Cardiac muscle cell (in vitro differentiated cells and primary cell): ENCODE measurements around the gene RANBP1. TPM values are rescaled to one million over a fixed set of nuclear protein-coding genes. Genes with fewer than 3 reads are reported as not detected.

Source experiments
- DNase-seq, 2 donors: peaks; one replicate each; pipeline versions ENCODE4 v3.0.0 to v3.0.0-alpha.2; 2010 to 2017; ENCODE audit warnings: low read depth in 1 of 2, low spot score in 1 of 2
- H3K27ac ChIP-seq: fragments of 200-600 bp; sonication (generic); 2 replicates; pipeline ENCODE4 v1.5.1; 2016
- H3K27me3 ChIP-seq: fragments of 200-600 bp; sonication (generic); 2 replicates; pipeline ENCODE4 v1.6.0; 2016; ENCODE audit warnings: control low read depth
- H3K36me3 ChIP-seq: fragments of 200-600 bp; sonication (generic); 2 replicates; pipeline ENCODE4 v1.5.1; 2016; ENCODE audit warnings: control low read depth
- H3K4me1 ChIP-seq: fragments of 200-600 bp; sonication (generic); 2 replicates; pipeline ENCODE4 v1.8.1; 2017; ENCODE audit warnings: low read depth, mild to moderate bottlenecking, mixed run types
- H3K4me3 ChIP-seq: fragments of 200-600 bp; sonication (generic); 2 replicates; pipeline ENCODE4 v1.5.1; 2016; ENCODE audit warnings: mild to moderate bottlenecking
- H3K9me3 ChIP-seq: fragments of 200-600 bp; sonication (generic); 2 replicates; pipeline ENCODE4 v1.5.1; 2017; ENCODE audit warnings: low read depth, mild to moderate bottlenecking, control low read depth
- polyA plus RNA-seq: library from polyadenylated mRNA; unstranded; fragments of >200 nt; fragmentation: Nextera tagmentation; extraction: Ambion mirVana; gene quantifications from 2 replicates; pipeline ENCODE4 v1.2.1, GENCODE V29; 2016
- total RNA-seq: library from RNA; depleted of rRNA; stranded (reverse); fragments of >200 nt; gene quantifications from 2 replicates; pipeline ENCODE4 v1.2.3, GENCODE V29; 2016
- TF ChIP-seq, protein P1 (sequence below): IDR thresholded peaks from 2 replicates; pipeline ENCODE4 v1.5.1; 2012; ENCODE audit warnings: low read depth, mild to moderate bottlenecking, low read length

Gene RANBP1
- total and polyA plus RNA-seq, 2 experiments from 2014 or later: 252 to 271 TPM

DNA sequence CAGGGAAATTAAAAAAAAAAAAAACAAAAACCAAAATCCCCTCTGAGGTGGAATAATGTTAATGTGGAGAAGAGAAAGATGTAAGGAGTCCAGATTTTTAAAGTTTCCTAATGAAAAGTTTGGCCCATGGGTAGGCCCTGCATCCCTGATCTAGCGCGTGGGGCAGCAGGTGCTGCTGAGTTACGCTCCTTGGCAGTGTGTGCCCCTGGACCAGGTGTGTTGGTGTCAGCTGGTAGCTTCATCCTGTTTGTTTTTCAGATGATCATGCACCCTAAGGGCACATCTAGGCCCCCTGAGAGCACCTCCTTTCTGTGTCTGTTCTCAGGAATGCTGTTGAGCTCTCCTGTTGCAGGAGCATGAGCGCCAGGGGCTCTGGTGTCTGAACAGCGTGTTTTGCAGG is 29.1 kb upstream of the RANBP1 start:
- Histone ChIP-seq H3K4me3 (no peak overlapping the region), H3K27ac (no peak overlapping the region), H3K4me1 (peaks cover 14% of the 10 kb centered on the region), H3K36me3 (peaks cover 59% of the 10 kb centered on the region), H3K9me3 (no peaks in the 10 kb centered on the region), H3K27me3 (no peaks in the 10 kb centered on the region)
- TF ChIP-seq, protein P1, sequence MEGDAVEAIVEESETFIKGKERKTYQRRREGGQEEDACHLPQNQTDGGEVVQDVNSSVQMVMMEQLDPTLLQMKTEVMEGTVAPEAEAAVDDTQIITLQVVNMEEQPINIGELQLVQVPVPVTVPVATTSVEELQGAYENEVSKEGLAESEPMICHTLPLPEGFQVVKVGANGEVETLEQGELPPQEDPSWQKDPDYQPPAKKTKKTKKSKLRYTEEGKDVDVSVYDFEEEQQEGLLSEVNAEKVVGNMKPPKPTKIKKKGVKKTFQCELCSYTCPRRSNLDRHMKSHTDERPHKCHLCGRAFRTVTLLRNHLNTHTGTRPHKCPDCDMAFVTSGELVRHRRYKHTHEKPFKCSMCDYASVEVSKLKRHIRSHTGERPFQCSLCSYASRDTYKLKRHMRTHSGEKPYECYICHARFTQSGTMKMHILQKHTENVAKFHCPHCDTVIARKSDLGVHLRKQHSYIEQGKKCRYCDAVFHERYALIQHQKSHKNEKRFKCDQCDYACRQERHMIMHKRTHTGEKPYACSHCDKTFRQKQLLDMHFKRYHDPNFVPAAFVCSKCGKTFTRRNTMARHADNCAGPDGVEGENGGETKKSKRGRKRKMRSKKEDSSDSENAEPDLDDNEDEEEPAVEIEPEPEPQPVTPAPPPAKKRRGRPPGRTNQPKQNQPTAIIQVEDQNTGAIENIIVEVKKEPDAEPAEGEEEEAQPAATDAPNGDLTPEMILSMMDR: no peak
- DNase-seq: no peak

DNA sequence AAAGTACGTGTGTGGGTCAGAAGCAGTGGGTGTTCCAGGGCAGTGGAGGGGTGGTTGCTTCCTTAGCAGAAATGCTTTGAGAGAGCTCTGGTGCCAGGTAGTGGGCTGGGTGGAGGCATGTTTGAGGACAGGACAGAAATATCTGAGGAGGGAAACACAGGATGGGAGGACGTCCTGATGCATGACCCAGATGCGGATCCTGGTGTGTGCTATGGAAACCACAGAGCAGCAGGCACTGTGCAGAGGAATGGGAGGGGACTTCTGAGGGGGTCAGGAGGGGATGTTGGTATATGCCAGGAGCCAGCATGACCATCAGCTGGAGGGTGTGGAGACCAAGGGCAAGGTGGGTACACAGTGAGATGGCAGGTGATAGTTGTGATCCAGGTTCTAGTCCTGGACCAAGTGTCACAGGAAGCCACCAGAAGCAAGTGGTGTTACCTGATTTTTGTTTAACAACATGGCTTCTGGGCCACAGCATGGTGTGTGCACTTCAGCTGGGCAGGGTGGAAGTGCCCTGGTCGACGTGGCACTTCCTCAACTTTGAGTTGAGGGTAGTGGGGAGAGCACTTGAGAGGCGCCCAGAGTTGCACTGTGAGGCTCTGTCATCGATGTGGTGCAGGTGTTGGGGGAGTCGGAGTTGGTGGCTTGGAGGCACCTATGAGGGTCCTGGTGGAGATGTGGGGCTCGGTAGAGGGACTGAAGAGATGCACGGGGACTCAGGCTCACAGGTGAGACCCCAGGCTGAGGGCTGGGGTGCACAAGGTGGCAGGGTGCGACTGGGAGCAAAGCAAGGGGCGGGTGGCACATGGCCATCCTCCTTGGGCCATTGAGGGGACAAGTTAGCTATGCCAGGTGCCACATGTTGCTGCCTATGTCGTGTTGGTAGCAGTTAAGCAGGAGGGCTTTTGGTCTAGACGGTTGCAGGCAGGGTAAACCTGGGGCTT is 28.3 kb upstream of the RANBP1 start:
- Histone ChIP-seq H3K4me3 (no peak overlapping the region), H3K27ac (no peak overlapping the region), H3K27me3 (no peaks in the 10 kb centered on the region), H3K9me3 (no peaks in the 10 kb centered on the region), H3K36me3 (peaks cover 66% of the 10 kb centered on the region), H3K4me1 (peaks cover 14% of the 10 kb centered on the region)
- TF ChIP-seq, protein P1: no peak
- no peak for DNase-seq

DNA sequence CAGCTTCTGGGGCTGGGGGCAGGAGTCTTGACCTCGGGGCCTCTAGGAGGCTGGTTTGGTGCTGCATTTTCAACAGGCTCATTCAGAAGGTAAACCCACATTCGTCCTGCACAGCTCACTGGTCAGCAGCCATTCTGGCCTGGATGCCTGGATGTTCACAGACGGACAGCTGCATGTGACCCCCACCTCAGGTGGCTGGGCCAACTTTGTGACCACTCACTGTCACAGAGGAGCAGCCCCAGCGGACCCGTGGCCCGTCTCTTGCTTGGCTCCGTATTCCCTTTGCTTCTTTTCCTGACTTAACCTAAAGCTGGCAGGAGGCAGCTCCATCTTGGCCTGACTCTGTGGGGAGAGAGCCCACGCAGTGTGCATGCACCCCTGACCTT is 27.6 kb upstream of the RANBP1 start:
- H3K9me3 ChIP-seq: no peaks in the 10 kb centered on the region
- no peaks in the 10 kb centered on the region for H3K27me3 ChIP-seq
- DNase-seq: no peak
- H3K27ac ChIP-seq: no peak overlapping the region
- peaks cover 14% of the 10 kb centered on the region for H3K4me1 ChIP-seq
- peaks cover 71% of the 10 kb centered on the region for H3K36me3 ChIP-seq
- H3K4me3 ChIP-seq: no peak overlapping the region
- TF ChIP-seq, protein P1: no peak

DNA sequence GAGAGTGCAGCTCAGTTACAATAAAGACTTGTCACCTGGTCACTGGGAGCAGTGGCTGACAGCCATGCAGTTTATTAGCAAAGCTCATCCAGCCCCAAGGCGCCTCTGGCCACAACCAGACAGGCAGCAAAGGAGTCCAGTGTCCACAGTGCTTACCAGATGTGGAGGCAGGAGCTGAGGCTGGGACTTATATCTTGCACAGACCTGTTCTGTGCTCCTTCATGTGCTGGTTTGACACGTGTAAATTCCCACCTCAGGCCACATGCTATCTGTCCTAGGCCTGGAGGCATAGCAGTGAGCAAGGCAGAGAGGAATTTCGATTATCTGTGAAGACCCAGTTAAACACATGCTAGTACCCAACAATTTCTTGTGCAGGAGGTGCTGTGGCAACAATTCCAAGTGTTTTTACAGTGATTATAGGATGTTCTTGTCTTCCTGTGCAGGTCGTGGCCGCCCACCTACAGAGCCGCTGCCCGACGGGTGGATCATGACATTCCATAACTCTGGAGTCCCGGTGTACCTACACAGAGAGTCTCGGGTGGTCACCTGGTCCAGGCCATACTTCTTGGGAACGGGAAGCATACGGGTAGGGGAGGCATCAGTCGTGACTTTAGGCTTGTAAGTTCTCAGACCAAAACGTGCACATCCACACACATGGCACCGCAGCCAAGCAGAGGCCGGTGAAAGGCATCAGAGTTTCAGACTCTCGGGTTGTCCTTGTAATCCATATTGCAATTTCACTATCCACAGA is 26.5 kb upstream of the RANBP1 start:
- Histone ChIP-seq H3K4me1 (peaks cover 9% of the 10 kb centered on the region), H3K9me3 (no peaks in the 10 kb centered on the region), H3K27ac (no peak overlapping the region), H3K4me3 (no peak overlapping the region), H3K36me3 (peaks cover 78% of the 10 kb centered on the region), H3K27me3 (no peaks in the 10 kb centered on the region)
- TF ChIP-seq, protein P1: no peak
- DNase-seq: no peak

- H3K4me3 ChIP-seq: no peak overlapping the region
- no peaks in the 10 kb centered on the region for H3K9me3 ChIP-seq
- H3K36me3 ChIP-seq: peaks cover 84% of the 10 kb centered on the region
- DNase-seq: no peak
- TF ChIP-seq, protein P1: no peak
- no peak overlapping the region for H3K27ac ChIP-seq
- H3K27me3 ChIP-seq: no peaks in the 10 kb centered on the region
- H3K4me1 ChIP-seq: peaks cover 2% of the 10 kb centered on the region
Measured at GRCh38 chr22:20089977-20090729, 25.8 kb upstream of the RANBP1 start.
